ENCODE results near the gene BARHL2.

Gene BARHL2

DNA sequence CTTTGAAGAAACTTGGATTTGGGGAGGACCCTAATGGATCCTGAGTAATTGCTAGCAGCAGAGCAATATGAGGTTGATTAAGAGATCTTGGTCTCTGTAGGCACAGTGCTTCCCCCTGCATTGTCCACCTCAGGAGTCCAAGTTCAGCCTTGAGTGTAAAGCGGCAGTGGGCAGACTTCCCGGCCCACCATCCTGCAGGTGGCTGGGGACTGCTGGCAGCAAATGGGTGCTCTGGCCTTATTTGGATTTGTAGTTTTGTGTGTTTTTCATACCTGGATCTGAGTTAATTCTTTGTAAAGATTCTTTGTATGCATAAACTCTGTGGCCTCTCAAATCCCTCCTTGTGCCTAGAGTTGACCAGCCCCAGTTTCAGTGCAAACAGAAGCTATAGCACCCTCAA is 7.6 kb downstream of the BARHL2 start:
- no peak for DNase-seq

DNA sequence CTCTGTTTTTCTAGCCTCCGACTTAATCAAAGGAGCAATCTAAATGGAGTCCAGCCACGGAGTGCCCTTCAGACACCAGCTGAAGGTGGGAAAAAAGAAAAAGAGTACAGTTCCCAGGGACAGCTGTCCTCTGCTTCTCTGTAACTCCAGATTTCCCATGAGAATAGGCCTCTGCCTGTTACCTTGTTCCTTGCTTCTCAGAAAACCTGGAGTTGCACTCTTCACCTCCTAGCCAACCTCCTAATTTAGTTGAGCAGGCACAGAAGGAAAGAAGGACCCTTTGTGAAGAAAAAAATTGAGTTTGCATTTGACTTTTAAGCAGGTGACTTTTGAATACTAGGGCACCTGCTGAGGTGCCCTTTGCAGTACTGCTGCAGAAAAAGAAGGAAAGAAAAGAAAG is 8.3 kb downstream of the BARHL2 start:
- DNase-seq: no peak

DNA sequence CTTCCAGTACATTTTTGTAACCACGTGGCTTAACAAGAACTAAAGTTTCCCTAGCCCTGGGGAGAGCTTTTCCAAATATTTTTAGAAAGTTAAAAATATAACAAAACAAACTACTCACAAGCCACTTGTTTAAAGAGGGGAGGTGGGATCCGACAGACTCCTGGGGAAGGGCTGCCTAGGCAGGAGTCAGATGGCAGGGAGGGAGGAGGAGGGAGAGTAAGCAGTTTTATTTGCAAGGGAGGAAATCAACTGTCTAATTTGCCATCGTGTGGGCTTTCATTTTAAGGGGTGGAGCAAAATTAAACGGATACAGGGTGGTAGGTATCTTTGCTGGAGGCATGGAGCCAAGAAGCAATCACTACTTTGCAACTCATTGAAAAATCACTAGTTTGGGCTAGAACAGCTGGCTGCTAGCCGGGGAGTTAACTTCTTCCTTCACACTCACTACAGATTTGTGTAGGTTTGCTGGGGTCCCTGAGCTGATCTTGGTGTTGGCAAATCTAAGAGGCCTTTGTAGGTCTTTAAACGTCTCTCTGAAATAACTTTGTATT is 8.8 kb downstream of the BARHL2 start:
- DNase-seq: no peak

DNA sequence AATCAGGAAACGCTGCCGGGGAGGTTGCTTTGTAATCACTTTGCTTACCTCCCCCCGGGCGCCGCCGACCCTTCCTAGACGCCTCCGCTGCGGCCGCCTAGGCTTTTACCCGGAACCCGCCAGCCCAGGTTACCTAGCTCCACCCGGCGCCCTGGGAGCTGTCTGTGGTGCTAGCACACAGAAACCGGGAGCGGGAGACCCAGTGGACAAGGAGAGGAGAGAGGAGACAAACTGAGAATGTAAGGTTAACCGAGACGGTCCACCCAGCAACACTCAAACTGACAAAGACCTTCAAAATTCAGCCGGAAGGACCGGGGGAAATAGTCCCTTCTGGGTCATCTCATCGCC is 9.8 kb downstream of the BARHL2 start:
- no peak for DNase-seq

- no peak for DNase-seq
These were observed 10.4 kb downstream of the BARHL2 start for GRCh38 chr1:90706437-90707362.

DNA sequence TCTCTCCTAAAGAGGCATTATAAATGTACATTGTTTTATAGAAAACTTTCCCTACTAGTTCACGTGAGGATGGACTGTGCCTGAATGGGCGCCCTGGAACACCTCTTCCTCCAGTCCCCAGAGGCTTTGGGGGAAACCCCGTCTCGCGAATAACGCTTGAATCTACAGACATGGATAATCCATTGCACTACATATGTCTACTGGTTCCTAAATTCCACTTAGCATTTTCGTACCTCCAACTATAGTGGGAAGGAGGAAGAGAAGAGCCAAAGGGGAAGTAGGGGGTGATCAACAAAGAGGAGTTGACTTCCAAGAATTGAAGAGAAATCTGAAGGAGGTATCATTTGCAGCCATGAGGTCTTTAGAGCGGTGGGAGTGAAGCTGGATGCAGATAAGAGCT is 11.1 kb downstream of the BARHL2 start:
- no peak for DNase-seq

DNA sequence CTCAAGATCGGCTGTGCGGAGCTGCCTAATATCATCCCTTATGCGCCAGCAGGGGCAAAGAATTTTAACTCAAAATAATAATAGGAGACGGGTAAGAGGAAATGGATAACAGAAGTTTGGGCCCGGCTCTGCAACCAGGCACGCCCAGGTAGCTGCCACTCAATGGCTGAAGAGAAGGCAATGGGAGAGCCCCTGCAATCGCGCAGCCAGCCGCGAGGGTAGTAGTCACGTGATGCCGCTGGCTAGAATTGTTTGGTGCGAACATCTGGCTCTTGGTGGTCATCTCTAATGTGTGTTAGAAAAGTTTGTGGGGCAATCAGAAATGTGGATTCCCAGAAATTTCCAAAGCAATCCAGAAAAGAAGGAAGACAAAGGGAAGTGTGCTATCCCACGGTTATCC is 12.3 kb downstream of the BARHL2 start:
- no peak for DNase-seq

- DNase-seq: no peak
These were observed 22.3 kb downstream of the BARHL2 start for GRCh38 chr1:90694846-90695245.

DNA sequence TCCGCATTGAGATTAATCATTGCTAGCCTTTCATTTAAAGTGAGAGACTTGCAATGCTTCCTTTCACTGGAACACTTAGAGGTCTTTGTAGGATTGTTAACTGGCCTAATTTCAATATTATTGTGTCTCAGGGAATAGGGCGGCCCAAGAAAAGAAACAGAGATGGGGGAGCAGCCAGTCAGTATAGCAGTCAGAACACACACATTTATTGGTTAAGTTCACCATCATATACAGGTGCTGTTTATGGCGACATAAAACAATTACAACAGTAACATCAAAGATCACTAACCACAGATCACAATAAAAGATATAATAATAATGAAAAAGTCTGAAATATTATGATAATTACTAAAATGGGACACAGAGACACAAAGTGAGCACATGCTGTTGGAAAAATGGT is 29.4 kb downstream of the BARHL2 start:
- DNase-seq: no peak

- DNase-seq: no peak
These were observed 41.8 kb downstream of the BARHL2 start for GRCh38 chr1:90675161-90675847.

DNA sequence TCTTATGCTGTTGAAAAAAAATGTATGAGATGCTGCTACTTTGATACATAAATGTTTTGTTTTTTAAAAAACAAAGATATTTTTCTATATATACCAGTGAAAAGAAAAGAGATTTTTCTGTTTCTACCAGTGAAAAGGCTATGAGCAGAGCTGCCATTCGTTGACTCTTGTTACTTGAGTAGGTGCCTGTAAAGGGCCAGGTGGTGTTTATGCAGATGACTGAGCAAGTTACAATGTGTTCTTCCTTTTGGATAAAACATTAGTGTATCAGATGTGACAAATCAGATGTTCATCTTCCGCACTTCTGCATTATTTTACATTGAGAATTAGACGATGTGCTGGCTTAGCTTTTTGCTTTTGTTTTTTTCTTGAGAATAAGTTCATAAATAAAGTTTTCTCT is 45.4 kb downstream of the BARHL2 start:
- no peak for DNase-seq

DNA sequence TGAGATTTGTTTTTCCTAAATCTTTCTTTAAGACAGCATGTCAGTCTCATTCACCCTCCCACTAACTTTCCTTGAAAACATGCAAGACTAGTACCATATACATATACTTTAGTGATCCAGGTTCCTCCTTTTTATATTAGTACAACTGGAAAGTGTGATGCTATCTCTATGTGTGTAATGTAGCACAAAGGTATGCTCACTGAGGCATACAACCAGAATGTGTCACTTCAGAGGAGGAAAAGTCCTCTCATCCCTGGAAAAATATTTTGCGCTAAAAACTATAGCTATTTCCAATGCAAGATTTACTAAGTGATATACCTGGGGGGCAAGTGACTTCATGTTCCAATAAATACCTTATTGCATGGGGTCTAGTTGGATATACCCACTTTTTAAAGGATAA is 45.9 kb downstream of the BARHL2 start:
- DNase-seq: no peak
